GM21367 (cell line): ENCODE measurements around the gene UMAD1.

Experiments
- ATAC-seq: cut with Tn5 transposase; IDR thresholded peaks from one replicate; pipeline ENCODE4 v1.9.1; 2021; ENCODE audit not compliant: unreplicated experiment

UMAD1 gene

DNA sequence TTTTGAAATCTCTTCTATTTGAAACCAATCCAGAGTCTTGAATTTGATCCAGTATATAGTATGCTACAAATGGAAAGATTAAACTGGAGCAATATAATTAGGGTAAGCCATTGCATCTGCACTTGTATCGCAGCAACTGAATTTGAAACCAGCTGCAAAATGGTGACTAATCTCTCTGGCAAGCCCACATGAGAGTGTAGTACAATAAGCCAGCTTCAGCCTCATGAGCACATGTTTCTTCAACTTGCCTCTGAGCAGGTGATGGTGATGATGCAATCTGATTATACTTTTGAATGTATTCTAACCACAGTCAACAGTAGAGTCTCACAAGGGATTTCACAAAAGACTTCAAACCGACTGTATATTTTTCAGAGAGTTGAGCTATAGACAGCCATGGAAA is 78.7 kb downstream of the UMAD1 start:
- ATAC-seq = peak; percentile 95

DNA sequence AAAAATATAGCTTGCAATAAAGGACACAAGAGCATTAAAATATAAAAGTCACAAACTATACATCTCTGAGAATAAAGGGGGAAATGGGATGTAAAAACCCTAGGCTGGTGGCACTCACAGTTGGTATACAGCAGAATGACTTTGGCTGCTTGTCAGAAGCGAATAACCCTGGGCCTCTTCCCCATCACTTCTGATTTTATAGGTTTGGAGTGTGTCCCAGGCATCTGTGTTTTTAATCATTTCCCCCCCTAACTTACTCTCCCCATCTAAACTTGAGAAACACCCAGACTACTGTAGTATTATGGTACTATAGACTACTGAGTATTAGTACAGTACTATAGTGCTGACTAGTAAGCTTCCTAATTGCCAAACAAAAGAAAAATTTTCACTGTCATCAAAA is 79.6 kb downstream of the UMAD1 start:
- ATAC-seq = no peak

DNA sequence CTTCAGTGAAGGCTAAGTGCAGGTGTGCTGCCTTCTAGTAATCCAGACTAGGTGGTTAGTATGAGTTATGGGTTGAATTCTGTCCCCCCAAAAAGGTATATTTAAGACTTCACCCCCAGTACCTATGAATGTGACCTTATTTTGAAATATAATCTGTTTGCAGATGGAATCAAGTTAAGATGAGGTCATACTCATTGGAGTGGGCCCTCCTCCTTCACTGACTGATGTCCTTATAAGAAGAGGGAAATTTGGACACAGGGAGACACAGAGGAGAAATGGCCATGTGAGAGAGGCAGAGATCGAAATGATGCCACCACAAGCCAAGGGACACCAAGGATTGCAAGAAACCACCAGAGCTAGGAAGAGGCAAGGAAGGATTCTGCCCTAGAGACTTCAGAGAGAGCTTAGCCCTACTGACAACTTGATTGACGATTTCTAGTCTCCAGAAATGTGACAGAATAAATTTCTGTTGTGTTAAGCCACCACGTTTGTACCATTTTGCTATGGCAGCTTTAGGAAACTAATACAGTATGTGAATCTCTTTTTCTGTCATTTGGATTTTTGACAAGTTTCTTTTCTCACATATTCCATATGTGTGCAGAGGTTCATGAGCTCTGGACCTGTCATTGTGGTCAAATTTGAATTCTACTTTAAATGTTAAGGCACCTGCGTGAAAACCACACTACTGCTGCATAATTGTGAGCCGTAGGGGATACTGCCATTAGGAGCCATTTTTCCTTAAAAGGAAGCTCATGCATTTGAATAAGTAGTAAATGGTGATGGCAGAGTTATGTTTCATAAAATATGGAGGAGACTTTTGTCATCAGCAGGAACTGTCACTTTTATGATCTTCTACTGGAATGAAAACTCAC is 80.4 kb downstream of the UMAD1 start:
- no peak for ATAC-seq

DNA sequence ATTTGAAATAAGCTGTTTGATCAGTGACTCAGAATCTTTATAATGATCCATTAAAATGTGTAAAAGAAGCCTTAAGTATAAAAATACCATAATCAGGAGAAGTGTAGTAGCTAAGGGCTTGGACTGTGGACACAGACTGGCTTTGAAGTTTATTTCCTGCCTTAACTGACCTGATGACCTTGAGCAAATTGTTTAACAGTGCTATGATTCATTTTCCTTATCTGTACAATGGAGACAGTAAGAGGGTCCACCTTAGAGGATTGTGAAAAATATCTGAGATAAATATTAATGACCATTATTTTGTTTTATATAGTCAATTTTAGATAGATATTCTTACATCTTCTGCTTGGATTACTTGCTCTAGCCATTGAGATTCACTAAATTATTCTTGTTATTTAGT is 91.2 kb downstream of the UMAD1 start:
- ATAC-seq = no peak

DNA sequence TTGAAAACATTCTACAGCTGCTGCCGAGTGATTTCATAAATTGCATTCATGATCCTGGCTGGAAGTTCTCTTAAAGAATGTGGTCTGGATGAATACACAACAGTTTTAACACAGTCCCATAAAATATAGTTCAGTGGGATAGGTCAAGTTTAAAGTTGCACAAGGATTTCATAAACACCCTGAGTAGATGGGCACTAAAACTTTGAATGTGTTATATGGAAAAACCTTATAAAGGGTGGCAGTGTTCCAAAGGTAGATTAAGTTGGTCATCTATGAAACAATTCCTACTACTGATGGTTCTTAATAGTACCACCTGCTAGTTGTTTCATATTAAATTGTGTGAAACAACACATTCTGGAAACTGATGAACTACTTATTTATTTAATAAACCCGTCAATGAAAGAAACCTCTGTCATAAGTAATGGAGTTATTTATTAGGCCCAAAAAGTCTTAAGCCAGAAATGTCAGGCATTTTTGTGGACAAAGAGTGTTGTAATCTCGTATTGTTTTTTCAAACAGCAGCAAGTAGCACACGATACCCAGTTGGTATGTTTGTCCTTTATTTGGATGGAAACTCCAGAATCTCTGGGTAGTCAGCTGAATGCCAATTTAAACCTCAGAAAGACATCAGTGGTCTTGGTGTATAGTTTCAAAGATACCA is 92.2 kb downstream of the UMAD1 start:
- ATAC-seq = no peak

DNA sequence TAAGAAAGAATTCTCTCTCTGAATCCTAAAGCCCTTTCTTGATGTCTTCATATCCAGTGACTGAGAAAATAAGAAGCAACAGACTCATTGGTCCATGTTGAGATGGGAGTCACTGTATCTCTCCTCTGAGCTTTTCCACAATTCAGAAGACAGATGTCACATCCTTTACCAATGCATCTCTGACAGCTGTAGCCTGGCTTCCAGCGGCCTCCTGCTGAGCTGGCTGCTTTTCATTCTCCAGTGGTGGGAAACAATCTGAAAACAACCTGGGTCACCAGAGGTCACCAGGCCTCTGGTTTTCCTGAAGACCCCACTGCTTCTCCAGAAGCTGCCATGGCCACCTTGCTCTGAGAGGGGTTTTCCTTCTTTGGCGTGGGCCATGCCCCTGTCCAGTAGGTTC is 96.1 kb downstream of the UMAD1 start:
- ATAC-seq = no peak

DNA sequence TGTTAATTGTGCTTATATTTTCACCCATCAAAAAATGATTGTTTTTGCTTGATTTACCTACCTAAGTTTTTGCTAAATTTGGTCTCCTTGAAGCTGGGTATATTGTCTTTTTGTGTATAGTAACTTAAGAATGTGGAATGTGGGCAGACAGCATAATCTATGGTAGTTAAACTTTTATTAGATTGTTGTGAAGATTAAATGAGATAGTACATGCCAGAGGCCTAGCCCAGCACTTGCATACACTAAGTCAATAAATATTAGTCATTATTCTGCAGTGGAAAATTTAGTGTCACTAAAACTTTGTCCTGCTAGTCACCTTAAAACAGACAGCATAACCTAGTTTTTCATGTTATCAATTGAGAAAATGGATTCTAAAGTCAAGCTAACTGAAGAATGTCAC is 97.1 kb downstream of the UMAD1 start:
- ATAC-seq = no peak

DNA sequence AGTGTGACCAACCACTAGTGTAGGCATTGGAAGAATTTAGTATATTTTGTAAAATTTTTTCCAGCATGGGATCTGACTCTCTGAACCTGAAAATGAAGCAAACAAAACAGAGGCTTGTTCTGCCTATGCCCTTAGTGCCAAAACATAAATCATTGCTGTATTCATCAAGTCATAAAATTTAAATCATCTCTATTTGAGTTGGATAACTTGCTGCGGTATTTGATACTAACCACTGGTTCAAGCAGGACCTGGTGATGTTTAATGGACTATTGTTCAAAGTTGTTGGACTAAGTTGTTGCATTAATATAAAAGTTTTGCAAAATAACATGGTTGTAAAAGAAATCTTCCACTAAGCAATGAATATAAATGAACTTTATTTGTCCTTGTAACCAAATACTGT is 97.6 kb downstream of the UMAD1 start:
- ATAC-seq = no peak

- ATAC-seq = no peak
Observed at GRCh38 chr7:7738622-7739021, 98.1 kb downstream of the UMAD1 start.

DNA sequence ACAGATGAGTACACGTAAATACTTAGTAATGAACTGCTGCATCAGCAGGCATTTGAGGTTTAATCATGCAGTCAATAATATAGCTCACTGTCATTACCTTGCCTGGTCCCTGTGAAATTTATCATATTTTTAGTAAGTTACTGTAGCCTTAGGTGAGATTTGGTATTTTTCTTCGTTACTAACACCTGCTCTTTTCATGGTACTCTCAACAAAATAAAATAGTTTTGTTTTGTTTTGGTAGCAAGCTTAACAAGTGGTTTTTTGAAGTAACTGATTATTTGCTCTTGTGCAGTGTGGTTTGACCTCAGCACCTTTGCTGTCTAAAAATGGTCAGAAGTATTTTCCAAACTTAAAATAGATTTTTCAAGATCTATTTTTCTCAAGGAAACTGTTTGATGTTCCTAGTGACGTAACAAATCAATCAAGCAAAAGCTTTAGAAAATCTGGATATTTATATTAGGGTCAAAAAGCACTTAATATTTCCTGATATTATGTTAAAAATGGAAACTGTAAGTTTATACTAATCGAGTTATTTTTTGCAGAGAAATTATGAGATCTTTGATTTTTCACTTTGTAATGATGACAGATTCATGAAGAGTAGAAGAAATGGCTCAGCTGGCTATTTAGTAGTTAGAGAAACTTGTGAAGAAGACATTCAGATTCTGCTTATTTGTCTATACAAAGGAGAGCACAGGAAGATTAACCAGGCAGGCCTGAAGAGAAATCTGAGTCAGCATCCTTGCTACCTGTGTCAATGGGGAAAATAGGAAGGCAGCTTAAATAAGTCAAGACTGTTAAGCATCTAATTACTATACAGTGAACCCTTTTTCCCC is 98.9 kb downstream of the UMAD1 start:
- no peak for ATAC-seq

- no peak for ATAC-seq
Observed at GRCh38 chr7:7740037-7740355, 99.4 kb downstream of the UMAD1 start.

DNA sequence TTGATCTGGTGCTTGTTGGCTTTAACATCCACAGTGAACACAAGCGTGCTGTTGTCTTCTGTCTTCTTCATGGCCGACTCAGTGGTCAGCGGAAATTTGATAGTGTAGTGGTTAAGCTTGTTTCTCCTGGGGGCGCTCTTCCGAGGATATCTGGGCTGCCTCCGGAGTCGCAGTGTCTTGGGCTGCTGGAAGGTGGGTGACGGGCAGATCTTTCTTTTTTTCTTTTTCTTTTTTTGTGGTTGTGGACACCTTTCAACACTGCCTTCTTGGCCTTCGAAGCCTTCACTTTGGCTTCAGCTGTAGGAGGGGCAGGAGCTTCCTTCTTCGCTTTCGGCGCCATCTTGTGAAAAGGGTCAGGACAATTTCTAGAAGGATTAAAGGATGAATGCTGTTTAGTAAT is 101.7 kb downstream of the UMAD1 start:
- ATAC-seq = no peak

- no peak for ATAC-seq
Observed at GRCh38 chr7:7745258-7745657, 104.7 kb downstream of the UMAD1 start.

GRCh38 chr7:7745966-7746365 is 105.4 kb downstream of the UMAD1 start:
- no peak for ATAC-seq

- no peak for ATAC-seq
Observed at GRCh38 chr7:7746458-7746857, 105.9 kb downstream of the UMAD1 start.

DNA sequence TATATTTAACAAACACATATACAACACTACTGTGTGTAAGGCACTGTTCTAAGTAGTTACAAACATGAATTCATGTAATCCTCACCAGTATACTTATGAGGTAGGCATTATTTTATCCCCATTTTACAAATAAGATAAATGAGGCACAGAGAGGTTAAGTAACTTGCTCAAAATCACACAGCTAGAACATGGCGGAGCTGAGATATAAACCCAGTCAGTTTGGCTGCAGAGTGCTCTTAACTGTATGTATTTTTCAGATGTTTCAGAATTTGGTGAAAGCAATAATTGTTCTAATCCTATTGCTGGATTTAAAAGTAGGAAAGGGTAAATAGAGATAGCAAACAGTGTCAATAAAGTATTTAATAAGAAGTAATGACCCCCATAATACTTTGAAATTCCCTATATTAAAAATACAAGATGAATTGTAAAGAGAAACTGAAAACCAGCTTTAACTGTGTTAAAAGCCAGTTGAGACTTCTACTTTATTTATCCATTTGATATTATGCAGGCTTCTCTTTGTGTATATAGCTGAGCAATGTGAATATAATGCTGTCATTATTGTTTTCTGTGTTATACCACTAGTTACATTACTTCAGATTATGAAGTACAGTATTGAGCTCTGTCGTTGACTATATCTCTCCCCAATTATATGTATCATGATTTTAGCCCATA is 110.2 kb downstream of the UMAD1 start:
- no peak for ATAC-seq

- no peak for ATAC-seq
Observed at GRCh38 chr7:7751243-7752092, 110.9 kb downstream of the UMAD1 start.

GRCh38 chr7:7756577-7756976 is 116.0 kb downstream of the UMAD1 start:
- no peak for ATAC-seq

- no peak for ATAC-seq
Observed at GRCh38 chr7:7757576-7757975, 117.0 kb downstream of the UMAD1 start.

DNA sequence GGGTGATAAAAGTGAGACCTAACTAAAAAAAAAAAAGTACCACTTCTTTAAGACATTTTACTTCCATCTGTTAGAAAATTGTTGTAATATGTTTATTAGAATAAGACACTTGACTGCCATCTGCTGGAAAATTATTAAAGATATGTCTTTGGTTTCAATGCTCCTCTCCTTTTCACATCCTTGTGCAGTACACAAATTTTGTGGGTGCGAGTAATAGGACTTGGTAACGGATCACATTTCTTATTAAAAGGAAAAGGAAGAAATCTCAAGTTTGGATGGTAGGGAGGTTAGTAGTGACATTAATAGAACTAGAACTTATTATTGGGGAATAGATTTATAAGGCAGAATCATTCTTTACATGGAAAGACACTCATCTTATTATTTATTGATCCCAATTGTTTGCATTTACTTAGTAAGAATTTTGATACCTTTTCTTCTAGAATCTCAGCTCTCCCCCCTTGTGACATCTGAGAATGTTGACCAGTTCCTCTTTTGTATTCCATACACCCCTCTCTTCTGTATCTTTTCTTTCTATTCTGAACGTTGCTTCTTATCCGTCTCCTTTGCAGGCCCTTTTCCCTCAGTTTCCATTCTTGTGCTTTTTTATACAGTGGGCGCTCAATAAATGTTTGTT is 120.9 kb downstream of the UMAD1 start:
- ATAC-seq = no peak
